Measurements from ENCODE around the gene MRGPRX3. TPM values are rescaled to one million over a fixed set of nuclear protein-coding genes. Genes with fewer than 3 reads are reported as not detected.

MRGPRX3 gene
- total and polyA plus RNA-seq, 2 donors (not counting 1 experiment from before 2014, with no cell fraction given) = not detected

DNA sequence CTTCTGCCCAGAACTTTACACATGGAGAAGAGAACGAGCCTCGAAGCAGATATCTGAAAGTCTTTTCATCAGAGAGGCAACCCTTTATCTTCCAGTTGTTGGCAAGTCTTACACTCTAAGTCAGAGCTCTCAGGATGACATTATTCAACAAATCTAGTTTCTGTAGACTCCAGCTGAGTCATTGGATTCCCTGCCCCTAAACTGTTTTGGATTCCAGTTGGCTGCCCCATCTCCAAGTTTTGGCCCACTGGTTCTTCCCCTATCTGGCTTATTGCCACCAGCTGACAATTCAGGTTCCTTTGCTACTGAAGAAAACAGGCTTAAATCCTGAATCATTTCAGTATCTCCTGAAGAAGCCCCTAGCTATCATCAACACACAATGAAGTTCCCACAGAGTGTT, 40.6 kb upstream of the MRGPRX3 start:
- Histone ChIP-seq H3K36me3 (ENCODE audit: control insufficient read depth, insufficient read depth, low read length) (peaks cover 4% of the 10 kb centered on the region), H3K4me3 (replicated peaks in 1 of 4; ENCODE audit: control extremely low read depth in 1 of 4, insufficient read depth in 1 of 4, low read depth in 3 of 4, low read length in 4 of 4) (no peak overlapping the region), H2AFZ (ENCODE audit: low read length) (no peak overlapping the region), H3K9me3 (ENCODE audit: control insufficient read depth, insufficient read depth, low read depth, low read length) (no peaks in the 10 kb centered on the region), H3K4me1 (ENCODE audit: control insufficient read depth, extremely low read depth, insufficient read depth, low read length) (no peaks in the 10 kb centered on the region), H3K4me2 (ENCODE audit: extremely low read depth, insufficient read depth, low read length) (no peak overlapping the region), H3K9ac (ENCODE audit: insufficient read depth, low read length) (no peak overlapping the region), H4K20me1 (ENCODE audit: control insufficient read depth, extremely low read depth, insufficient read depth, low read length) (no peaks in the 10 kb centered on the region), H3K27me3 (ENCODE audit: control insufficient read depth, insufficient read depth, low read length) (no peaks in the 10 kb centered on the region), H3K27ac (ENCODE audit: insufficient read depth, low read length) (no peak overlapping the region), H3K79me2 (ENCODE audit: control insufficient read depth, insufficient read depth, low read length) (no peaks in the 10 kb centered on the region)
- DNase-seq (ENCODE audit: low read depth in 2 of 2) = peak in 1 of 2 donors; percentile 52
- TF ChIP-seq EZH2 (IDR thresholded peaks at IDR 0.05; ENCODE audit: low read length, missing control alignments) = no peak
- TF ChIP-seq, protein P1, sequence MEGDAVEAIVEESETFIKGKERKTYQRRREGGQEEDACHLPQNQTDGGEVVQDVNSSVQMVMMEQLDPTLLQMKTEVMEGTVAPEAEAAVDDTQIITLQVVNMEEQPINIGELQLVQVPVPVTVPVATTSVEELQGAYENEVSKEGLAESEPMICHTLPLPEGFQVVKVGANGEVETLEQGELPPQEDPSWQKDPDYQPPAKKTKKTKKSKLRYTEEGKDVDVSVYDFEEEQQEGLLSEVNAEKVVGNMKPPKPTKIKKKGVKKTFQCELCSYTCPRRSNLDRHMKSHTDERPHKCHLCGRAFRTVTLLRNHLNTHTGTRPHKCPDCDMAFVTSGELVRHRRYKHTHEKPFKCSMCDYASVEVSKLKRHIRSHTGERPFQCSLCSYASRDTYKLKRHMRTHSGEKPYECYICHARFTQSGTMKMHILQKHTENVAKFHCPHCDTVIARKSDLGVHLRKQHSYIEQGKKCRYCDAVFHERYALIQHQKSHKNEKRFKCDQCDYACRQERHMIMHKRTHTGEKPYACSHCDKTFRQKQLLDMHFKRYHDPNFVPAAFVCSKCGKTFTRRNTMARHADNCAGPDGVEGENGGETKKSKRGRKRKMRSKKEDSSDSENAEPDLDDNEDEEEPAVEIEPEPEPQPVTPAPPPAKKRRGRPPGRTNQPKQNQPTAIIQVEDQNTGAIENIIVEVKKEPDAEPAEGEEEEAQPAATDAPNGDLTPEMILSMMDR (conservative IDR thresholded peaks at IDR 0.05 in 1 of 2, IDR thresholded peaks at IDR 0.05 in 1 of 2; ENCODE audit: low read depth in 1 of 2, low read length in 2 of 2) = no peak

DNA sequence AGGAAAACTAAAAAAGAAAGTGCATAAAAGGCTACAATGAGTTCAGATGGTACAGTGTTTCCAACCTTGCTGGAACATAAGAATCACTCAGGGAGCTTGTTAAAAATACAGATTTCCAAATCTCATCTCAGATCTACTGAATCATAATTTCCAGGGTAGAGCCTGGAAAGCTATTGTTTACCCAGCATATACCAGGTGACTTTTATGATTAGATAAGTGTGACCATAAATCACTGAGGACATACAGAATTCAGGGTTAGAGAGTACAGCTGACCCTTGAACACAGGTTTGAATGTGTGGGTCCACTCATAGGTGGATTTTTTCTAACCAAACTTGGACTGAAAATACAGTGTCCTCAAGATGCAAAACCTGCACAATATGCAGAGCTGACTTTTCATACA, 38.4 kb upstream of the MRGPRX3 start:
- no peaks in the 10 kb centered on the region for H3K27me3 ChIP-seq (ENCODE audit: control insufficient read depth, insufficient read depth, low read length)
- no peak overlapping the region for H3K4me3 ChIP-seq (replicated peaks in 1 of 4; ENCODE audit: control extremely low read depth in 1 of 4, insufficient read depth in 1 of 4, low read depth in 3 of 4, low read length in 4 of 4)
- no peak overlapping the region for H3K4me2 ChIP-seq (ENCODE audit: extremely low read depth, insufficient read depth, low read length)
- H3K4me1 ChIP-seq (ENCODE audit: control insufficient read depth, extremely low read depth, insufficient read depth, low read length) = no peaks in the 10 kb centered on the region
- no peaks in the 10 kb centered on the region for H3K9me3 ChIP-seq (ENCODE audit: control insufficient read depth, insufficient read depth, low read depth, low read length)
- no peaks in the 10 kb centered on the region for H4K20me1 ChIP-seq (ENCODE audit: control insufficient read depth, extremely low read depth, insufficient read depth, low read length)
- DNase-seq (ENCODE audit: low read depth in 2 of 2) = no peak
- no peak overlapping the region for H3K9ac ChIP-seq (ENCODE audit: insufficient read depth, low read length)
- TF ChIP-seq, protein P1 (conservative IDR thresholded peaks at IDR 0.05 in 1 of 2, IDR thresholded peaks at IDR 0.05 in 1 of 2; ENCODE audit: low read depth in 1 of 2, low read length in 2 of 2) = no peak
- no peak for TF ChIP-seq EZH2 (IDR thresholded peaks at IDR 0.05; ENCODE audit: low read length, missing control alignments)
- H2AFZ ChIP-seq (ENCODE audit: low read length) = no peak overlapping the region
- peaks cover 2% of the 10 kb centered on the region for H3K36me3 ChIP-seq (ENCODE audit: control insufficient read depth, insufficient read depth, low read length)
- H3K79me2 ChIP-seq (ENCODE audit: control insufficient read depth, insufficient read depth, low read length) = no peaks in the 10 kb centered on the region
- H3K27ac ChIP-seq (ENCODE audit: insufficient read depth, low read length) = no peak overlapping the region

DNA sequence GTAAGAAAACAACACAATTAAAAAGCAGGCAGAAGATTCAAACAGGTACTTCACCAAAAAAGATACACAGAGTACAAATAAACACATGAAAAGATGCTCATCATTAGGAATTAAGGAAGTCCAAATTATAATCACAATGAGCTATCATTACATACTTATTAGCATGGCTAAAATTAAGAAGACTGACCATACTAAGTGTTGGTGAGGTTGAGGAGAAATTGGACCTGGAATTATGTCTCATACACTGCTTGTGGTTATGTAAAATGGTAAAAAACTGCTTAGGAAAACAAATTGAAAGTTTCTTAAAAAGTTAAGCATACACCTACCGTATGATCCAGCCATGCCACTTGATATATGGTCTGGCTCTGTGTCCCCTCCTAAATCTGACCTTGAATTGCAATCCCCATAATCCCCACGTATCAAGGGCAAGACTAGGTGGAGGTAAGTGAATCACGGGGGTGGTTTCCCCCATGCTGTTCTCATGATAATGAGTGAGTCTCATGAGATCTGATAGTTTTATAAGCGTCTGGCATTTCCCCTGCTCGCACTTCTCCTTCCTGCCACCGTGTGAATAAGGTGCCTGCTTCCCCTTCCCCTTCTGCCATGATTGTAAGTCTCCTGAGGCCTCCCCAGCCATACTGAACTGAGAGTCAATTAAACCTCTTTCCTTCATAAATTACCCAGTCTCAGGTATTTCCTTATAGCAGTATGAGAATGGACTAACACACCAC, 31.3 kb upstream of the MRGPRX3 start:
- H3K27me3 ChIP-seq (ENCODE audit: control insufficient read depth, insufficient read depth, low read length) = no peaks in the 10 kb centered on the region
- H3K4me1 ChIP-seq (ENCODE audit: control insufficient read depth, extremely low read depth, insufficient read depth, low read length) = no peaks in the 10 kb centered on the region
- no peak overlapping the region for H3K4me2 ChIP-seq (ENCODE audit: extremely low read depth, insufficient read depth, low read length)
- no peak overlapping the region for H3K4me3 ChIP-seq (replicated peaks in 1 of 4; ENCODE audit: control extremely low read depth in 1 of 4, insufficient read depth in 1 of 4, low read depth in 3 of 4, low read length in 4 of 4)
- no peak for DNase-seq (ENCODE audit: low read depth in 2 of 2)
- H3K9me3 ChIP-seq (ENCODE audit: control insufficient read depth, insufficient read depth, low read depth, low read length) = no peaks in the 10 kb centered on the region
- no peaks in the 10 kb centered on the region for H4K20me1 ChIP-seq (ENCODE audit: control insufficient read depth, extremely low read depth, insufficient read depth, low read length)
- no peak overlapping the region for H3K9ac ChIP-seq (ENCODE audit: insufficient read depth, low read length)
- H3K79me2 ChIP-seq (ENCODE audit: control insufficient read depth, insufficient read depth, low read length) = peaks cover 12% of the 10 kb centered on the region
- H3K36me3 ChIP-seq (ENCODE audit: control insufficient read depth, insufficient read depth, low read length) = peaks cover 2% of the 10 kb centered on the region
- H2AFZ ChIP-seq (ENCODE audit: low read length) = no peak overlapping the region
- TF ChIP-seq EZH2 (IDR thresholded peaks at IDR 0.05; ENCODE audit: low read length, missing control alignments) = no peak
- TF ChIP-seq, protein P1 (conservative IDR thresholded peaks at IDR 0.05 in 1 of 2, IDR thresholded peaks at IDR 0.05 in 1 of 2; ENCODE audit: low read depth in 1 of 2, low read length in 2 of 2) = no peak
- H3K27ac ChIP-seq (ENCODE audit: insufficient read depth, low read length) = no peak overlapping the region

All from fibroblast of lung (primary cell).